Endometrium (tissue), 2 donors: ENCODE results near the gene NPIPA1.
"Not testable (repeated sequence)": the region's sequence is repeated elsewhere in the genome, so short reads cannot be mapped to it uniquely, and the experiment has no call there.

Experiments
- FAIRE-seq: peaks from 2 replicates; lab custom pipeline; 2012; peaks lifted over from hg19 to GRCh38; lab: Jason Lieb, UNC
- donor health status: control.
- donor health status: control.

NPIPA1 gene

GRCh38 chr16:14976971-14977736, 39.9 kb downstream of the NPIPA1 start:
- FAIRE-seq = not testable (repeated sequence)

DNA sequence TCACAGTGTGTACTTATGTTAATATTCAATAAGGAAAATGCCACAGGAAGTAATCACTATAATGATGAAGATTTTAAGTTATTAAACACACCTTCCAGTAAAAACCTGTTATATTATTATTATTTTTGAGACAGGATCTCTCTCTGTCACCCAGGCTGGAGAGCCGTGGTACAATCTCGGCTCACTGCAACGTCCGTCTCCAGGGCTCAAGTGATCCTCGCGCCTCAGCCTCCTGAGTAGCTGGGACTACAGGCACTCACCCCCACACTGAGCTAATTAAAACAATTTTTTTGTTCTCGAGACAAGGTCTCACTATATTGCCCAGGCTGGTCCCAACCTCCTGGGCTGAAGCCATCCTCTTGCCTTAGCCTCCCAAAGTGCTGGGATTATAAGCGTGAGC, 41.0 kb downstream of the NPIPA1 start:
- FAIRE-seq = not testable (repeated sequence)

DNA sequence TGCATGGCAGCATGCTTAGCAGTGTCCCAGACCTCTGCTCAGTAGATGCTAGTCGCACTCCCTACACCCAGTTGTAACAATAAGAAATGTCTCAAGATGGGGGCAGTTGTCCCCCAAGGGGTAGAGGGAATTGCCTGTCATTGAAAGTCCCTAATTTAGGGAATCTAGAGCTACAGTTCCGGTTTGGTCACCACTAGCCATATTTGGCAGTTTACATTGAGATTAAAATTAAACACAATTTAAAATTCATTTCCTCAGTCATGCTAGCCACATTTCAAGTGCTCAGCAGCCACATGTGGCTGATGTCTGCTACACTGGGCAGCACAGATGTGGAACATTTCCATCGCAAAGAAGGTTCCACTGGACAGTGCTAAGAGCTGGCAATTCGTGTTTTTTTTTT, 41.7 kb downstream of the NPIPA1 start:
- FAIRE-seq = not testable (repeated sequence)

DNA sequence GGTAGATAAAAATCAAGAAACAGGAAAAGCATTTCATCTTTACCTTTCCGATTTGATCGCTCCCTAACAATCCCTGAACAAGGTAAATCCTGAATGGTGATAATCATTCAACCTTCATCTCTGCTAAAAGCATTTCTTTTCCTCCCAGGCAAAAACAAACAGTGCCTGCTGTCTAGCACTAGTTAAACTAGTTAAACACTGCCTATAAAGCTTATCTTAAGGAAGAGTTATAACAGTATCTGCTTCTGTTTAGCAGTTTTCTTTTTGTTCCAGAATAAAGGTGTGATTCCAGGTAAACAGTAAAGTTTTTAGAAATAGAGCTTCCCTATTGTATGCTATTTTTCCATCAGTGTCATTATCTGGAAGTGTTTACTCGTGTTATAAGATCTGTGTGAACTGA, 44.0 kb downstream of the NPIPA1 start:
- FAIRE-seq = not testable (repeated sequence)

DNA sequence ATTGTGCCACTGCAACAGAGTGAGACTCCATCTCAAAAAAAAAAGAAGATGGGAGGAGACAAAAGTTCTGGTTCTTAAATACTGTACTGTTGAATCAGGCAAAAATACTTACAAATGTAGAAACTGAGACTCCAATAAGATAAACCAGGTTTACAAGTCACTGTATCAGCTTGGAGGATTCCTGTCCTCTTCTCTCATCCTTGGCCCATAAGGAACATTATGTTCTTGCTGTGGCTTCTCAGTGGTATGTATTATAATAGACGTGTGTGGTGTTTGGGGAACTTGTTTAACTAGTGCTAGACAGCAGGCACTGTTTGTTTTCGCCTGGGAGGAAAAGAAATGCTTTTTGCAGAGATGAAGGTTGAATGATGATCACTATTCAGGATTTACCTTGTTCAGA, 45.3 kb downstream of the NPIPA1 start:
- not testable (repeated sequence) for FAIRE-seq

GRCh38 chr16:14988092-14988491, 50.8 kb downstream of the NPIPA1 start:
- not testable (repeated sequence) for FAIRE-seq

- FAIRE-seq = not testable (repeated sequence)
These were observed 51.5 kb downstream of the NPIPA1 start for GRCh38 chr16:14988661-14989191.

- not testable (repeated sequence) for FAIRE-seq
These were observed 52.3 kb downstream of the NPIPA1 start for GRCh38 chr16:14989291-14990281.

GRCh38 chr16:14993277-14994151, 56.3 kb downstream of the NPIPA1 start:
- FAIRE-seq = not testable (repeated sequence)

GRCh38 chr16:14996702-14997101, 59.5 kb downstream of the NPIPA1 start:
- not testable (repeated sequence) for FAIRE-seq

DNA sequence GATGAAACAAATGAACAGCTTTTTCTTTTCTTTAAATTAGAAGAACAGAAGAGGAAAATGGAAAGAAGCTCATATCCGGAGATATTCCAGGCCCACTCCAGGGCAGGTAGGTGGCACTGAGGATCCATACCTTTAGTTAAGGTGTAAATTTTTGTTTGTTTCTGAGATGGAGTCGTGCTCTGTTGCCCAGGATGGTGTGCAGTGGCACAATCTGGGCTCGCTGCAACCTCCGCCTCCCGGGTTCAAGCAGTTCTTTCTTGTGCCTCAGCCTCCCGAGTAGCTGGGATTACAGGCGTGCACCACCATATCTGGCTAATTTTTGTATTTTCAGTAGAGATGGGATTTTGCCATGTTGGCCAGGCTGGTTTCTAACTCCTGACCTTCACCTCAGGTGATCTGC, 61.1 kb downstream of the NPIPA1 start:
- FAIRE-seq = not testable (repeated sequence)

GRCh38 chr16:14999845-15000244, 62.6 kb downstream of the NPIPA1 start:
- FAIRE-seq = not testable (repeated sequence)
